Thyroid gland (tissue), 4 donors: Measurements from ENCODE around the gene FRMD4A. TPM values are rescaled to one million over a fixed set of nuclear protein-coding genes. Genes with fewer than 3 reads are reported as not detected.

Experiments used
- DNase-seq, 2 donors: peaks; one replicate each; pipeline ENCODE4 v3.0.0-alpha.2; 2019
- H3K27ac ChIP-seq, 3 donors: fragments of 200-600 bp; sonication (generic); 1 replicate in 2 of 3; 2 replicates in 1 of 3; pipeline ENCODE4 v1.5.1; 2016 to 2019; ENCODE audit warnings: mild to moderate bottlenecking in 1 of 3, moderate library complexity in 1 of 3
- H3K27me3 ChIP-seq: fragments of 200-600 bp; sonication (generic); one replicate; pipeline ENCODE4 v1.5.1; 2019
- H3K36me3 ChIP-seq, 2 donors: fragments of 200-600 bp; sonication (generic); one replicate each; pipeline ENCODE4 v1.5.1; 2016 to 2019
- H3K4me1 ChIP-seq, 2 donors: fragments of 200-600 bp; sonication (generic); one replicate each; pipeline ENCODE4 v1.5.1; 2017 to 2019
- H3K4me3 ChIP-seq, 3 donors: fragments of 200-600 bp; sonication (generic); replicated peaks in 1 of 3; 1 replicate in 2 of 3; 2 replicates in 1 of 3; pipeline ENCODE4 v1.5.1; 2016; ENCODE audit warnings: mild to moderate bottlenecking in 1 of 3
- H3K9me3 ChIP-seq: fragments of 200-600 bp; sonication (generic); one replicate; pipeline ENCODE4 v1.5.1; 2017
- CTCF ChIP-seq, 6 experiments: fragments of 200-600 bp in 3 of 6; fragments of 450-650 bp in 3 of 6; sonication (generic) in 3 of 6; IDR thresholded peaks; one replicate each; pipeline ENCODE4 v1.5.1; 2016 to 2019; ENCODE audit warnings: antibody characterized with exemption in 6 of 6, mild to moderate bottlenecking in 2 of 6, inconsistent platforms in 1 of 6, moderate library complexity in 1 of 6
- POLR2A ChIP-seq, 2 donors: fragments of 450-650 bp; IDR thresholded peaks; one replicate each; pipeline ENCODE4 v1.6.1; 2017; ENCODE audit warnings: antibody characterized with exemption in 2 of 2, mild to moderate bottlenecking in 2 of 2, moderate library complexity in 1 of 2
- WGBS, 2 donors: methylation state at CpG; one replicate each; pipeline ENCODE4 v1.1.5; 2017; 5-methylcytosine and 5-hydroxymethylcytosine counted together
- intact Hi-C: fragments of 100-400 bp; cut with DNase I; formaldehyde crosslinking; loops from one replicate; pipeline ENCODE4 v1.15.1; 2023
- total RNA-seq, 4 donors: library from RNA; depleted of rRNA; stranded (reverse); fragments of >200 nt; gene quantifications; one replicate each; pipeline ENCODE4 v1.2.3, GENCODE V29; 2016

FRMD4A gene
- total RNA-seq, 4 donors from 2014 or later, result 10.6 to 18.6 (median 16.3) TPM

GRCh38 chr10:13852872-13853271, 477.9 kb downstream of the FRMD4A start:
- TF ChIP-seq CTCF (IDR thresholded peaks at IDR 0.05) (no peak), POLR2A (IDR thresholded peaks at IDR 0.05) (no peak)
- no peak for DNase-seq
- intact Hi-C loops, result no loop called here

GRCh38 chr10:13851906-13852305, 478.8 kb downstream of the FRMD4A start:
- H3K27me3 ChIP-seq, result no peaks in the 10 kb centered on the region
- H3K9me3 ChIP-seq, result no peaks in the 10 kb centered on the region
- intact Hi-C loops, result no loop called here
- WGBS, 2 donors, result 89 to 95% methylated on average over 2 of the region's 2 CpGs
- no peak overlapping the region for H3K27ac ChIP-seq
- H3K36me3 ChIP-seq, result no peaks in the 10 kb centered on the region
- DNase-seq, result no peak
- H3K4me1 ChIP-seq, result peaks cover 0 to 14% of the 10 kb centered on the region in 2 donors
- H3K4me3 ChIP-seq, result no peak overlapping the region
- TF ChIP-seq POLR2A (IDR thresholded peaks at IDR 0.05), result no peak
- no peak for TF ChIP-seq CTCF (IDR thresholded peaks at IDR 0.05)

More at GRCh38 chr10:13852872-13853271, 477.9 kb downstream of the FRMD4A start:
- no peaks in the 10 kb centered on the region for H3K36me3 ChIP-seq
- peak overlapping the region in 1 of 3 donors; percentile 39 for H3K27ac ChIP-seq
- 81 to 87% methylated on average over 5 of the region's 5 CpGs for WGBS, 2 donors
- H3K4me3 ChIP-seq, result no peak overlapping the region
- H3K4me1 ChIP-seq, result peaks cover 0 to 9% of the 10 kb centered on the region in 2 donors
- H3K9me3 ChIP-seq, result no peaks in the 10 kb centered on the region
- no peaks in the 10 kb centered on the region for H3K27me3 ChIP-seq

DNA sequence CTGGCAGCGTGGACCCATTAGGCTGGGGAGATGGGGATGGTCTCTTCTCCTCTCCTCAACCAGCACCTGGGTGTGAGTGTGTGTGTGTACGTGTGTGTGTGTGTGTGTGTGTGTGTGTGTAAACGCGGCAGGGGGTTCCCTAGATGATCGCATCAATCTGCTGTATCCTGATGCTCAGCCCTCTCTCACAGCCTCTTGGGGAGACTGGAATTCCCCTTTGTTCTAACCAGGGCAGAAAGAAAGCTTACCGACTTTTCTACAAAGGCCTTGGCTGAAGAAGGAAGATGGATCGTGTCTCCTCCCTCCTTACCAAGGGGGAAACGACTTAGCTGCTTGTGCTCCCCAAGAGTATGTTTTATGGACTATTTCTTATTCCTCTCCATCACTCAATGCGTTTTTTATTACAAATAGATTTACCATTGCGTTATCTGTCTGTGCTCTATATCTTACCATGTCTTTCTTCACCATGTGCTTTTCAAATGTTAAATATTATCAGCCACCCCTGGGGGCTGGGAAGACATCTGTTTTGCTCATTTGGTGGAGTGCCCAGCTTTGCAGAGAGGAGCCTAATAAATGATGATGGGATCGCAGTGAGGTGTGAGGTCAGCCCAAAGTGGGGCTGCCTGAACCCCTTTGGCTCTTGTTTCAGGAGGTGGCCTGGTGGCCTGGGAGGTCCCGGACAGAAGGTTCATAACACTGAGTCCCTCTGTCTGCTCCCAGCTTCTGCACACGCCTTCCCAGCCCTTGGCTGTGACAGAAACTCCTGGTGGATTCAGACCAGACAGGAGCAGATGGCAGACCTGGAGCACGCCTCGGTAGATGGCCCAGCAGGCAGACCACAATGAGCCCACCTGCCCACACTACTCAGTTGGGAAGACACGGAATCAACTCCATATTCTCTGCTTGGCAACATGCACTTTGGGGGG, 481.9 kb downstream of the FRMD4A start:
- Histone ChIP-seq H3K36me3 (no peaks in the 10 kb centered on the region), H3K9me3 (no peaks in the 10 kb centered on the region), H3K27me3 (no peaks in the 10 kb centered on the region), H3K4me1 (peaks cover 0 to 10% of the 10 kb centered on the region in 2 donors), H3K27ac (no peak overlapping the region), H3K4me3 (no peak overlapping the region)
- no peak for DNase-seq
- 87 to 90% methylated on average over 14 to 16 of the region's 16 CpGs for whole genome bisulfite sequencing, 2 donors
- TF ChIP-seq CTCF (IDR thresholded peaks at IDR 0.05) (no peak), POLR2A (IDR thresholded peaks at IDR 0.05) (no peak)
- intact Hi-C loops, result no loop called here

- peaks cover 2 to 10% of the 10 kb centered on the region in 2 donors for H3K4me1 ChIP-seq
- no peaks in the 10 kb centered on the region for H3K9me3 ChIP-seq
- no peak for TF ChIP-seq CTCF (IDR thresholded peaks at IDR 0.05)
- no peak for TF ChIP-seq POLR2A (IDR thresholded peaks at IDR 0.05)
- H3K27me3 ChIP-seq, result no peaks in the 10 kb centered on the region
- H3K4me3 ChIP-seq, result no peak overlapping the region
- WGBS, 2 donors, result 75 to 83% methylated on average over 8 of the region's 8 CpGs
- H3K27ac ChIP-seq, result no peak overlapping the region
- intact Hi-C loops, result no loop called here
- no peak for DNase-seq
- no peaks in the 10 kb centered on the region for H3K36me3 ChIP-seq
Observed at GRCh38 chr10:13847201-13847631, 483.5 kb downstream of the FRMD4A start.

DNA sequence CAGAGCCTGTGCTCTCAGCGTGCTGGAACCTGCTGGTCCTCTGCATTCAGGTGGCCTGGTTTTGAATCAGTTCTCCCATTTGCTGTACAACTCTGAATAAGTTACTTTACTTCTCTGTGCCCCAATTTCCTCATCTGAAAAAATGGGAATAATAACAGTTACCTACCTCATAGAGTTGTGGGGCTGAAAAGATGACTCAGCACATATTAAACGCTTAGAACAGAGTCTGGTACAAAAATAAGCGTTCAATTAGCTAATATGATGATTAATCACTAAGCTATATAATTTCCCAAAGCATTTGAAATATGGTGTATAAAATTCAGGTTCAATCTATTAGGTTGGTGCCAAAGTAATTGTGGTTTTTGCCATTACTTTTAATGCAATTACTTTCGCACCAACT, 484.8 kb downstream of the FRMD4A start:
- no peak for TF ChIP-seq POLR2A (IDR thresholded peaks at IDR 0.05)
- TF ChIP-seq CTCF (IDR thresholded peaks at IDR 0.05), result no peak
- 88 to 93% methylated on average over 4 of the region's 4 CpGs for WGBS, 2 donors
- no peaks in the 10 kb centered on the region for H3K27me3 ChIP-seq
- H3K27ac ChIP-seq, result no peak overlapping the region
- no peak overlapping the region for H3K4me3 ChIP-seq
- DNase-seq, result no peak
- peaks cover 9 to 18% of the 10 kb centered on the region in 2 donors for H3K4me1 ChIP-seq
- no peaks in the 10 kb centered on the region for H3K9me3 ChIP-seq
- no peaks in the 10 kb centered on the region for H3K36me3 ChIP-seq
- intact Hi-C loops, result no loop called here
